H1 (cell line): Measurements from ENCODE around the gene ROGDI. TPM values are rescaled to one million over a fixed set of nuclear protein-coding genes. Genes with fewer than 3 reads are reported as not detected.

ENCODE experiments used
- CTCF ChIA-PET: fragments of 300-600 bp; sonication (Branson Sonifier 250); formaldehyde crosslinking; loops from one replicate; lab custom pipeline; 2021; ENCODE audit not compliant: partially characterized antibody; lab: Charles Lee
- POLR2A ChIA-PET: fragments of 300-600 bp; sonication (Branson Sonifier 250); formaldehyde crosslinking; loops from one replicate; lab custom pipeline; 2021; ENCODE audit warnings: inconsistent platforms; ENCODE audit not compliant: partially characterized antibody; lab: Charles Lee
- DNase-seq, 2 experiments: peaks; one replicate each; pipeline versions ENCODE4 v3.0.0 to v3.0.0-alpha.2; 2010 to 2022; ENCODE audit warnings: low spot score in 2 of 2, low read depth in 1 of 2, mixed read lengths in 1 of 2
- FAIRE-seq: peaks from 2 replicates; lab custom pipeline; 2011; peaks lifted over from hg19 to GRCh38; lab: Jason Lieb, UNC
- H2AFZ ChIP-seq: 2 replicates; pipeline ENCODE4 v1.8.1; 2012; ENCODE audit warnings: low read length, inconsistent platforms
- H2AK5ac ChIP-seq: 2 replicates; pipeline ENCODE4 v1.6.1; 2013; ENCODE audit warnings: low read depth, low read length
- H2BK120ac ChIP-seq: replicated peaks from 2 replicates; pipeline ENCODE3; 2013; ENCODE audit warnings: low read depth, low read length, inconsistent platforms
- H2BK12ac ChIP-seq: 2 replicates; pipeline ENCODE4 v1.6.1; 2013; ENCODE audit warnings: low read depth, low read length
- H2BK15ac ChIP-seq: 2 replicates; pipeline ENCODE4 v1.6.1; 2013; ENCODE audit warnings: low read length
- H2BK20ac ChIP-seq: 2 replicates; pipeline ENCODE4 v1.6.1; 2013; ENCODE audit warnings: low read length
- H2BK5ac ChIP-seq: 2 replicates; pipeline ENCODE4 v1.6.1; 2013; ENCODE audit warnings: low read depth, low read length
- H3K14ac ChIP-seq: 2 replicates; pipeline ENCODE4 v1.6.1; 2013; ENCODE audit warnings: inconsistent platforms; ENCODE audit not compliant: insufficient read length
- H3K18ac ChIP-seq: 2 replicates; pipeline ENCODE4 v1.6.1; 2013; ENCODE audit warnings: low read length; ENCODE audit errors: extremely low read depth
- H3K23ac ChIP-seq: 2 replicates; pipeline ENCODE4 v1.6.1; 2013; ENCODE audit warnings: inconsistent platforms; ENCODE audit not compliant: insufficient read length
- H3K23me2 ChIP-seq: 2 replicates; pipeline ENCODE4 v1.6.1; 2013; ENCODE audit warnings: low read depth, low read length
- H3K27ac ChIP-seq: 2 replicates; pipeline ENCODE4 v1.6.1; 2011; ENCODE audit warnings: low read depth, low read length, inconsistent platforms
- H3K27me3 ChIP-seq, 4 experiments: replicated peaks in 1 of 4; 1 replicate in 1 of 4; 2 replicates in 3 of 4; pipeline versions ENCODE4 v1.6.1 to v1.8.1; 2011 to 2013; ENCODE audit warnings: low read length in 3 of 4, mild to moderate bottlenecking in 3 of 4, inconsistent platforms in 2 of 4, mixed read lengths in 2 of 4, moderate library complexity in 1 of 4; ENCODE audit not compliant: control insufficient read depth in 3 of 4, insufficient read depth in 3 of 4; ENCODE audit errors: extremely low read depth in 1 of 4
- H3K36me3 ChIP-seq, 4 experiments: 2 replicates each; pipeline versions ENCODE4 v1.6.1 to v1.8.1; 2011 to 2013; ENCODE audit warnings: mild to moderate bottlenecking in 4 of 4, low read length in 3 of 4, moderate library complexity in 2 of 4, control low read depth in 1 of 4, inconsistent platforms in 1 of 4; ENCODE audit not compliant: insufficient read depth in 4 of 4, control insufficient read depth in 2 of 4
- H3K4ac ChIP-seq: replicated peaks from 2 replicates; pipeline ENCODE3; 2013; ENCODE audit warnings: low read length, low read depth, mixed read lengths, inconsistent platforms; ENCODE audit not compliant: insufficient read length
- H3K4me1 ChIP-seq, 4 experiments: replicated peaks in 1 of 4; 1 replicate in 1 of 4; 2 replicates in 3 of 4; pipeline versions ENCODE4 v1.6.1 to v1.8.1; 2011 to 2013; ENCODE audit warnings: low read length in 3 of 4, inconsistent platforms in 2 of 4, mixed read lengths in 1 of 4; ENCODE audit not compliant: insufficient read depth in 4 of 4, control insufficient read depth in 3 of 4
- H3K4me2 ChIP-seq, 2 experiments: 2 replicates each; pipeline versions ENCODE4 v1.6.1 to v1.8.1; 2011 to 2013; ENCODE audit warnings: low read depth in 2 of 2, low read length in 2 of 2, control low read depth in 1 of 2, inconsistent platforms in 1 of 2, mild to moderate bottlenecking in 1 of 2; ENCODE audit not compliant: insufficient read depth in 1 of 2
- H3K4me3 ChIP-seq, 4 experiments: fragments of 200-600, 300-600 bp in 1 of 4; sonication (generic), shearing (Covaris generic), sonication (Bioruptor Twin) in 1 of 4; 2 replicates each; pipeline versions ENCODE4 v1.5.1 to v1.8.1; 2011 to 2016; ENCODE audit warnings: low read length in 4 of 4, low read depth in 3 of 4, control low read depth in 2 of 4, inconsistent platforms in 2 of 4, mild to moderate bottlenecking in 2 of 4, mixed read lengths in 1 of 4, moderate library complexity in 1 of 4; ENCODE audit not compliant: insufficient read depth in 2 of 4; ENCODE audit errors: extremely low read depth in 1 of 4
- H3K56ac ChIP-seq: replicated peaks from 2 replicates; pipeline ENCODE3; 2013; ENCODE audit warnings: low read depth, mild to moderate bottlenecking, mixed read lengths, low read length, inconsistent platforms; ENCODE audit not compliant: insufficient read length
- H3K79me1 ChIP-seq: 2 replicates; pipeline ENCODE4 v1.6.1; 2013; ENCODE audit warnings: low read depth, low read length, control low read depth
- H3K79me2 ChIP-seq, 2 experiments: 2 replicates each; pipeline versions ENCODE4 v1.6.1 to v1.8.1; 2012 to 2013; ENCODE audit warnings: low read length in 2 of 2, mild to moderate bottlenecking in 2 of 2, inconsistent platforms in 1 of 2; ENCODE audit not compliant: insufficient read depth in 2 of 2, control insufficient read depth in 1 of 2
- H3K9ac ChIP-seq, 4 experiments: replicated peaks in 1 of 4; 1 replicate in 1 of 4; 2 replicates in 3 of 4; pipeline versions ENCODE4 v1.6.1 to v1.8.1; 2011 to 2013; ENCODE audit warnings: low read depth in 3 of 4, low read length in 3 of 4, control low read depth in 2 of 4, mild to moderate bottlenecking in 2 of 4, moderate library complexity in 2 of 4, inconsistent platforms in 1 of 4; ENCODE audit errors: extremely low read depth in 1 of 4
- H3K9me3 ChIP-seq, 2 experiments: 2 replicates each; pipeline versions ENCODE4 v1.6.1 to v1.8.1; 2012 to 2013; ENCODE audit warnings: mild to moderate bottlenecking in 2 of 2, moderate library complexity in 2 of 2, control low read depth in 1 of 2, inconsistent platforms in 1 of 2, low read depth in 1 of 2, low read length in 1 of 2, mixed read lengths in 1 of 2; ENCODE audit not compliant: insufficient read depth in 2 of 2
- H4K20me1 ChIP-seq, 2 experiments: replicated peaks in 1 of 2; 2 replicates each; pipeline versions ENCODE3 to v1.8.1; 2011 to 2013; ENCODE audit warnings: inconsistent platforms in 2 of 2, low read length in 2 of 2, mild to moderate bottlenecking in 1 of 2; ENCODE audit not compliant: insufficient read depth in 2 of 2, control insufficient read depth in 1 of 2
- H4K5ac ChIP-seq: 2 replicates; pipeline ENCODE4 v1.6.1; 2013; ENCODE audit warnings: low read length, low read depth, mixed read lengths, inconsistent platforms; ENCODE audit not compliant: insufficient read length
- H4K8ac ChIP-seq: 2 replicates; pipeline ENCODE4 v1.8.0; 2013; ENCODE audit warnings: mild to moderate bottlenecking, moderate library complexity, low read length, inconsistent platforms; ENCODE audit not compliant: insufficient read depth; ENCODE audit errors: extremely low read depth
- H4K91ac ChIP-seq: replicated peaks from 2 replicates; pipeline ENCODE3; 2013; ENCODE audit warnings: low read length, mixed read lengths, inconsistent platforms; ENCODE audit not compliant: insufficient read length
- CBX5 ChIP-seq: fragments of 300-800, 300-1000 bp; sonication (generic); IDR thresholded peaks from 2 replicates; pipeline ENCODE4 v1.7.1; 2016; ENCODE audit warnings: antibody characterized with exemption, low read length, low read depth
- CEBPB ChIP-seq: IDR thresholded peaks from 2 replicates; pipeline ENCODE4 v1.6.1; 2012; ENCODE audit warnings: low read depth, low read length
- CHD1 ChIP-seq: IDR thresholded peaks from 2 replicates; pipeline ENCODE4 v1.6.1; 2012; ENCODE audit warnings: low read depth, low read length, improper control_type of control experiment
- GABPA ChIP-seq: IDR thresholded peaks from 2 replicates; pipeline ENCODE4 v1.6.1; 2011; ENCODE audit warnings: mild to moderate bottlenecking, low read length, moderate library complexity, borderline replicate concordance; ENCODE audit not compliant: insufficient read depth
- KDM4A ChIP-seq: IDR thresholded peaks from one replicate; pipeline ENCODE4 v1.7.1; 2012; ENCODE audit warnings: low read depth, mild to moderate bottlenecking, moderate library complexity, low read length, inconsistent platforms; ENCODE audit not compliant: severe bottlenecking
- KDM5A ChIP-seq: fragments of 200-600 bp; IDR thresholded peaks from 2 replicates; pipeline ENCODE4 v1.7.1; 2012; ENCODE audit warnings: mild to moderate bottlenecking, low read length, inconsistent platforms, mixed read lengths
- POU5F1 ChIP-seq: IDR thresholded peaks from 2 replicates; pipeline ENCODE4 v1.6.1; 2011; ENCODE audit warnings: low read depth, mild to moderate bottlenecking, low read length, moderate library complexity
- RNF2 ChIP-seq: fragments of 200-900, 300-1000 bp; sonication (generic); IDR thresholded peaks from 2 replicates; pipeline ENCODE4 v1.7.1; 2016; ENCODE audit warnings: borderline replicate concordance, low read depth, mild to moderate bottlenecking, antibody characterized with exemption, low read length; ENCODE audit not compliant: poor library complexity, severe bottlenecking; ENCODE audit errors: missing control alignments
- SIX5 ChIP-seq: IDR thresholded peaks from 2 replicates; pipeline ENCODE4 v1.6.1; 2011; ENCODE audit warnings: mild to moderate bottlenecking, low read depth, low read length
- TBP ChIP-seq: IDR thresholded peaks from 2 replicates; pipeline ENCODE4 v1.6.1; 2011; ENCODE audit warnings: low read depth, low read length, improper control_type of control experiment
- USF2 ChIP-seq: IDR thresholded peaks from 2 replicates; pipeline ENCODE4 v1.6.1; 2011; ENCODE audit warnings: low read length, improper control_type of control experiment
- WGBS, 2 experiments: shearing (Covaris generic) in 1 of 2; methylation state at CpG; one replicate each; pipeline versions ENCODE4 v1.1.6 to v1.1.7; 2013 to 2015; ENCODE audit warnings: low lambda C conversion rate in 2 of 2, mixed read lengths in 2 of 2, inconsistent platforms in 1 of 2, low coverage in 1 of 2, missing lambda C conversion rate in 1 of 2; ENCODE audit not compliant: insufficient replicate concordance in 2 of 2, insufficient coverage in 1 of 2, insufficient read length in 1 of 2; ENCODE audit errors: extremely low coverage in 1 of 2, missing lambda C conversion rate in 1 of 2; 5-methylcytosine and 5-hydroxymethylcytosine counted together
- polyA plus RNA-seq, 7 experiments: library from polyadenylated mRNA; depleted of rRNA in 3 of 7; stranded (reverse) in 5 of 7; unstranded in 2 of 7; fragments of >200 nt in 5 of 7; fragments of 200-250 nt in 2 of 7; gene quantifications; 1 replicate in 5 of 7; 2 replicates in 1 of 7; 4 replicates in 1 of 7; pipeline versions ENCODE4 v1.2.1 to v1.2.3, GENCODE V29; 2011 to 2013; ENCODE audit warnings: missing spikeins in 2 of 7, mixed read lengths in 2 of 7
- total RNA-seq: library from RNA; stranded (reverse); fragmentation: NEBNext Ultra II Directional; extraction: Animal tissue kit (Norgen Biotek cat#: 25700); gene quantifications from 2 replicates; pipeline ENCODE4 v1.2.1, GENCODE V29; 2021

The ROGDI gene
- total and polyA plus RNA-seq, 2 of the 8 experiments (the other 6 are each of a cell fraction or from before 2014, with no cell fraction given): 27.4 to 68.4 TPM

GRCh38 chr16:4828567-4829321 lies 26.3 kb upstream of the ROGDI start:
- Histone ChIP-seq H3K27me3 (no peaks in the 10 kb centered on the region), H3K23me2 (no peaks in the 10 kb centered on the region), H3K23ac (no peak overlapping the region), H2AFZ (no peak overlapping the region), H4K5ac (no peak overlapping the region), H3K14ac (no peak overlapping the region), H3K36me3 (peaks cover 32 to 78% (median 65%) of the 10 kb centered on the region in 4 experiments), H3K4me3 (no peak overlapping the region), H2AK5ac (no peak overlapping the region), H3K9me3 (no peaks in the 10 kb centered on the region), H4K20me1 (peaks cover 2 to 4% of the 10 kb centered on the region in 2 experiments), H4K8ac (no peak overlapping the region), H3K9ac (no peak overlapping the region), H3K79me2 (no peaks in the 10 kb centered on the region), H3K4ac (no peak overlapping the region), H3K18ac (no peak overlapping the region), H3K56ac (no peak overlapping the region), H3K4me2 (no peak overlapping the region), H2BK20ac (no peak overlapping the region), H3K4me1 (no peaks in the 10 kb centered on the region), H3K27ac (no peak overlapping the region), H4K91ac (no peak overlapping the region), H2BK12ac (no peak overlapping the region), H2BK15ac (no peak overlapping the region), H2BK5ac (no peak overlapping the region), H2BK120ac (no peak overlapping the region), H3K79me1 (no peaks in the 10 kb centered on the region; the same call in 1 of the 2 replicates)
- no peak for DNase-seq
- CTCF ChIA-PET: interaction anchor here (0.9 kb wide), 1 partner anchor 83 kb away, joined by 3 read pairs; no protein-coding TSS in a partner anchor
- WGBS, 2 experiments: 90% methylated on average over 10 of the region's 11 CpGs; no CpG with 5 or more reads in 1 of the 2 experiments
- FAIRE-seq: no peak
- POLR2A ChIA-PET: interaction anchor here (1.4 to 1.6 kb wide), 2 partner anchors 10 to 60 kb away, joined by 4 to 5 read pairs; no protein-coding TSS in a partner anchor
- TF ChIP-seq KDM4A (no peak), CHD1 (no peak), SIX5 (no peak), USF2 (no peak), POU5F1 (no peak), CBX5 (no peak), GABPA (no peak), TBP (no peak), RNF2 (no peak), KDM5A (no peak), CEBPB (no peak)
